Loucy (cell line): ENCODE results near the gene PRRT4.

ENCODE experiments used
- H2AFZ ChIP-seq: fragments of 200-600 bp; sonication (generic); 2 replicates; pipeline ENCODE4 v1.6.0; 2016; ENCODE audit warnings: antibody characterized with exemption, mild to moderate bottlenecking, low read length, moderate library complexity
- H3F3A ChIP-seq: fragments of 200-600 bp; 2 replicates; pipeline ENCODE4 v1.6.0; 2016; ENCODE audit warnings: antibody characterized with exemption, low read depth, mild to moderate bottlenecking
- H3K27me3 ChIP-seq: fragments of 200-600 bp; sonication (generic); 2 replicates; pipeline ENCODE4 v1.6.1; 2014; ENCODE audit warnings: low read length, mild to moderate bottlenecking; ENCODE audit not compliant: insufficient read depth, poor library complexity, severe bottlenecking
- H3K36me3 ChIP-seq: fragments of 200-600 bp; sonication (generic); 2 replicates; pipeline ENCODE4 v1.6.1; 2016; ENCODE audit warnings: low read length; ENCODE audit not compliant: insufficient read depth
- H3K4me1 ChIP-seq: fragments of 200-600 bp; sonication (generic); 2 replicates; pipeline ENCODE4 v1.5.1; 2014; ENCODE audit warnings: low read length, mild to moderate bottlenecking; ENCODE audit not compliant: insufficient read depth, poor library complexity, severe bottlenecking
- H3K4me2 ChIP-seq: fragments of 200-600 bp; sonication (generic); 2 replicates; pipeline ENCODE4 v1.6.0; 2014; ENCODE audit warnings: antibody characterized with exemption, low read length, low read depth, mild to moderate bottlenecking; ENCODE audit not compliant: poor library complexity, severe bottlenecking
- H3K4me3 ChIP-seq: fragments of 200-600 bp; sonication (generic); 2 replicates; pipeline ENCODE4 v1.5.1; 2014; ENCODE audit warnings: low read length, mild to moderate bottlenecking, mixed read lengths; ENCODE audit not compliant: poor library complexity, severe bottlenecking
- H3K79me2 ChIP-seq: fragments of 200-600 bp; sonication (generic); 2 replicates; pipeline ENCODE4 v1.6.1; 2014; ENCODE audit warnings: low read length; ENCODE audit not compliant: insufficient read depth
- H3K9ac ChIP-seq: fragments of 200-600 bp; sonication (generic); 2 replicates; pipeline ENCODE4 v1.6.0; 2014; ENCODE audit warnings: mild to moderate bottlenecking, low read depth, low read length, moderate library complexity; ENCODE audit not compliant: poor library complexity, severe bottlenecking
- H3K9me2 ChIP-seq: fragments of 200-600 bp; sonication (generic); replicated peaks from 2 replicates; pipeline ENCODE4 v1.6.1; 2016; ENCODE audit warnings: low read depth, low read length, mixed read lengths
- H3K9me3 ChIP-seq: fragments of 200-600 bp; sonication (generic); 2 replicates; pipeline ENCODE4 v1.6.1; 2014; ENCODE audit warnings: mild to moderate bottlenecking, antibody characterized with exemption, low read length, low read depth; ENCODE audit not compliant: insufficient read depth
- H4K20me1 ChIP-seq: fragments of 200-600 bp; sonication (generic); 2 replicates; pipeline ENCODE4 v1.6.0; 2014; ENCODE audit warnings: antibody characterized with exemption, low read length, mild to moderate bottlenecking; ENCODE audit not compliant: insufficient read depth, poor library complexity, severe bottlenecking
- CTCF ChIP-seq: fragments of 200-600 bp; sonication (generic); conservative IDR thresholded peaks from 2 replicates; pipeline ENCODE4 v1.5.1; 2014; ENCODE audit warnings: mild to moderate bottlenecking, antibody characterized with exemption, low read length
- EZH2phosphoT487 ChIP-seq: fragments of 200-600 bp; IDR thresholded peaks from 2 replicates; pipeline ENCODE4 v1.6.1; 2018; ENCODE audit warnings: antibody characterized with exemption, mild to moderate bottlenecking, moderate library complexity, borderline replicate concordance

Gene PRRT4

GRCh38 chr7:128365432-128365831 lies 3.9 kb upstream of the PRRT4 start:
- H3K27me3 ChIP-seq: peaks cover 9% of the 10 kb centered on the region
- no peaks in the 10 kb centered on the region for H4K20me1 ChIP-seq
- H3K4me1 ChIP-seq: peaks cover 11% of the 10 kb centered on the region
- no peaks in the 10 kb centered on the region for H3F3A ChIP-seq
- H2AFZ ChIP-seq: no peak overlapping the region
- no peaks in the 10 kb centered on the region for H3K36me3 ChIP-seq
- no peak overlapping the region for H3K4me2 ChIP-seq
- no peak overlapping the region for H3K9ac ChIP-seq
- H3K4me3 ChIP-seq: no peak overlapping the region
- no peaks in the 10 kb centered on the region for H3K79me2 ChIP-seq
- no peaks in the 10 kb centered on the region for H3K9me2 ChIP-seq
- no peaks in the 10 kb centered on the region for H3K9me3 ChIP-seq
- no peak for TF ChIP-seq EZH2phosphoT487
- TF ChIP-seq CTCF: no peak

DNA sequence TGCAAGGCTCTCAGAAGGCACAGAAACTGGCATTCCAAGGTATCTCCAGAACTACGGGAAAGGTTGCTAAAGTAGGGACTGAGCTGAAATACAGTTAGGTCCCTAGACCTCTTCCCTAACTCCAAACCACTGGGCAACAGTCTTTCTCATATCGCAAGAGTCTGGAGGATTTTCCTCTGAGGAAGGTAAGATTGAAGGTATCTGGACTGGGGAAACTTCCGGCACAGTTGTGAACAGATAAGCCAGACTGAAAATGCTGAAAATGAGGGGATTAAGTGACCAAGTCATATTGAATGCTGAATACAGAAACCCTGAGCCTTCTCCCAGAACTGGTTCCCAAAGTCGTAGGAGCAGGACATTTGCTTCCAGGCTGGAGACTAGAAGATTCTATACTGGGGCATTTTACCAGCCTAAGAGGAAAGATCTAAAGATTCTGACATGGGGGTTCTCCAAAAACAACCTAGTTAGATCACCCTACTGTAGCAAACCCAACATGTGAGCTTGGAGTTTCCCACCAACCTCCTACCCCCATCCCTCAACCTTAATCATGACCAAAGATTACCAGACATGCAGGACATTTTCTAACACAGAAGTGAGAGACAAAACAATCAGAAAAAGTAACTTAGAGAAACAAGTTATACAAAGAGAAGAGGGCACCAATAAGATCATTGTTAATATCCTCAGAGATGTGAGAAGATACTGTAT lies 2.8 kb upstream of the PRRT4 start:
- Histone ChIP-seq H3K79me2 (no peaks in the 10 kb centered on the region), H3K9me2 (no peaks in the 10 kb centered on the region), H2AFZ (no peak overlapping the region), H4K20me1 (no peaks in the 10 kb centered on the region), H3K27me3 (peaks cover 9% of the 10 kb centered on the region), H3K9ac (no peak overlapping the region), H3F3A (no peaks in the 10 kb centered on the region), H3K9me3 (no peaks in the 10 kb centered on the region), H3K4me3 (no peak overlapping the region), H3K36me3 (no peaks in the 10 kb centered on the region), H3K4me2 (no peak overlapping the region), H3K4me1 (peaks cover 11% of the 10 kb centered on the region)
- no peak for TF ChIP-seq CTCF
- TF ChIP-seq EZH2phosphoT487: no peak

- Histone ChIP-seq H3K4me1 (peaks cover 11% of the 10 kb centered on the region), H3F3A (no peaks in the 10 kb centered on the region)
- TF ChIP-seq EZH2phosphoT487 (no peak), CTCF (no peak)
These were observed 1.8 kb upstream of the PRRT4 start for GRCh38 chr7:128363261-128363721.

More at GRCh38 chr7:128363261-128363721, 1.8 kb upstream of the PRRT4 start:
- Histone ChIP-seq H3K27me3 (peaks cover 9% of the 10 kb centered on the region), H3K36me3 (no peaks in the 10 kb centered on the region), H3K4me2 (no peak overlapping the region), H3K9ac (no peak overlapping the region), H3K9me3 (no peaks in the 10 kb centered on the region), H2AFZ (no peak overlapping the region), H3K79me2 (no peaks in the 10 kb centered on the region), H3K9me2 (no peaks in the 10 kb centered on the region), H3K4me3 (no peak overlapping the region), H4K20me1 (no peaks in the 10 kb centered on the region)
